Activated T-helper 1 cell treated with anti-CD3 and anti-CD28 coated beads, Interleukin-2, amount 50 U/mL, for 16 hours (primary cell): ENCODE data around the gene RAD50.
"Not testable (repeated sequence)": the region's sequence is repeated elsewhere in the genome, so short reads cannot be mapped to it uniquely, and the experiment has no call there.

Source experiments
- DNase-seq, 2 donors: peaks; one replicate each; pipeline ENCODE4 v3.0.0-alpha.2; 2020; ENCODE audit warnings: low read depth in 1 of 2, low spot score in 1 of 2

The RAD50 gene

DNA sequence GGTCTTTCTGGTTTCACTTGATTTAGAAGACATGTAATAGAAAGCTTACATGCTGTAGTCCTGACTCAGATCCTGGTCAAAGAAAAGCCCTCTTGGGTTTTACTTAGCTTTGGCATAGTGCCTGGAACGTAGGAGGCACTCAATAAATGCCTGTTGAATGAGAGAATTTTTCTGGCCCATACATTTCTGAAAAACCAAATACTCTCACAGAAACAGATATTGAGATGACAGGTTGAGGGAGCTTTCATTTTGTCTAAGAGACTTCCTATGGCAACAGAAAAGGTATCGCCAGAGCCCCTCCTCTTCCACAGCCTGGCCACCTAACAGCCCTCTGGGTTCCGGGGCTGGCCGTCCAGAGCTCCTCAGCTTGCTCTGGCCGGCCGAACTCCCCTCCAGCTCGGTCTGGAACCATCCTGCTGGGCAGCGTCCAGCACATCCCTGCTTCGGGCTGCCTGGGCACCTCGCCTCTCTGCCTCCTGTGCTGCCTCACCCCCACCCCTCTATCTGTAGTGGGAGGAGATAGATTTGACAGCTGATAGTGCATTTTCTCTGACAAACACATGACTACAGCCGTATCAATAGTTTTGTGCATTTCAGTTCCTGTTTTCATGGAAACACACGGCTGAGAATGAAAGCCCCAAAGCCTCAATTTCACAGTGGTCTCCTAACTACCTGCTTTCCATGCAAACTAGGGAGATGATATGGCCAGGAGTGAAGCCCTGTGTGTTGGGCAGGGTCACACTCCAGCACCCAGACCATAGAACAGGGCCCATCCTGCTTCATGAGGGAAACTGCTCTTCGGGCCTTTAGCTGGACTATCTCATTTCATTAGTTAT is 118.1 kb downstream of the RAD50 start:
- DNase-seq: no peak

DNA sequence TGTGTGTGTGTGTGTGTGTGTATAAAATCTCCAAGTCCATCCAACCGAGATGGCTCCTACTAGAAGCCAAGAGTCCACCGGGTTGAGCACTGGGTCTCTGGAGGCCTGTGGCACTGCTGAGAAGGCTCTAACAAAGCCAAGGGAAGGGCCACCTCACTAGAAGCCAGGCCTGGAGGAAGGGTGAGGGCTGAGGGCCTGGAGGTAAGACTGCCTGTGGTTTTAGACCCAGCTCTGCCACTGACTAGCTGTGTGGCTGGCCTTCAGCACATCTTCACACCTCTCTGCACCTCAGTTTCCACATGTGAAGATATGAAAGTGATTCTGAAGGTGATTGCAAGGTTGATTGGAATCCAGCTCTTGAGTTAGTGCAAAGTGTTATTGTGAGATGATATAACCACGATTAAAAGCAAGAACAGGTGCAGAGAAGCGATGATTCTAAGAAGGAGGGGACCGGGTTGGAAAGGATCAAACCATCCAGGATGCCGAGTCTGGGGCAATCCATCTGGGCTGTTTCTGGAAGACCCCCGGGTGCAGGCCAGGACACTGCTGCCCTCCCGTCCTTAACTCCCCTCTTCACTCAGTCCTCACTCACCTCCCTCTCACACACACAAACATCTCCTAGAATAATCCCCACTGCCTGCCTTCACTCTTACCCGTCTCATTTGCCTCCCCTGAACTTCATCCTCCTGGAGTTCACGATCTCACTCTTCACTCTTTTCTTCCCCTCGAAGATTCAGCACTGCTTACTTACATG is 119.3 kb downstream of the RAD50 start:
- DNase-seq: no peak

DNA sequence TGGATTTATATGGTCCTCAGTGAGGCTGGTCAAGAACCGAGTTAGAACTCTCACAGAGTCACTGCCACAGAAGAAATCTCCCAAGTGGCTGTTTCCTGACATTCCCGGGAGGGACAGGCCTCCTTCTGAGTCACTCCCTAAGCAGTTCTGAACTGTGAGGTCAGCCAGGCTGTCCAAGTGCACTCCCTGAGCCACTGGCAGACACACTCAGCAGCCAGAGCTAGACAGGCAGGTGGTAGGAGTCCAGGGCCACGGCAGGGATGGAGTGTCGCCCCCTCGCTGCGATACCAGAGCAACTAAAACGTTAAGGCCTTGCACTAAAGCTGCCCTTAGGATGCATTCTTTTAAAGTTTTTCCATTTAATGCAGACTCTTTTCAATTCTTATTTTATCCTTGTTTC is 120.4 kb downstream of the RAD50 start:
- no peak for DNase-seq

DNA sequence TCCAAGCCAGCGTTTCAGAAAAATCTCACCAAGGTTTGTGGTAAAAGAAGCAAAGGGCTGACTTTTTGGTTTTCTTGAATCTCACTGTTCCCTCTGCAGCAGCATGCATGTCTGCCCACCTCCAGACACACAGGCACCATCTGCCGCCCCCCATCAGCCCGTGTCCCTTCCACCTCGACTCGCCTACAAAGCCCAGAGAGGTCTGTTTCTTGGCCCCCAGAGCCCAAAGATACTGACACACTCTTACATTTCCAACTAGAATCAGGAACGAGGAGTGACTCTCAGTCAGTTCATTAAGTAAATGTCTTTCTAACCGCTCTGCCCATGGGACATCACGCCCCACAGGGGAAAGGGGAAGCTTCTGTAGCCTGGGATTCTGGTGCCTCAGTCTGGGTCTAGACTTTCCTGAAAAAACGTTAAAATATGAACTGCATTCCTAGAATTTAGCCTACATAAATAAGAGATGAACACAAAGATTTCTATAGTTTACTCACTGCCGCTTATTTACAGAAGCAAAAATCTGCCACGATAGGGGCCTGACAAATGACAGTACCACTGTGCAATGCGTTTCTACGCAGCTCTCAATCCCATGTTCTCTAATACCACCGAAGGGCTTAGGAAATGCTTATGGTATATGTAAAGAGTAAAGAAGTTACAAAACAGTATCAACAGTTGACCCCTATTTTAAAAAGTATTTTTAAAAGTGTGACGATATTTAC is 121.1 kb downstream of the RAD50 start:
- DNase-seq: no peak

DNA sequence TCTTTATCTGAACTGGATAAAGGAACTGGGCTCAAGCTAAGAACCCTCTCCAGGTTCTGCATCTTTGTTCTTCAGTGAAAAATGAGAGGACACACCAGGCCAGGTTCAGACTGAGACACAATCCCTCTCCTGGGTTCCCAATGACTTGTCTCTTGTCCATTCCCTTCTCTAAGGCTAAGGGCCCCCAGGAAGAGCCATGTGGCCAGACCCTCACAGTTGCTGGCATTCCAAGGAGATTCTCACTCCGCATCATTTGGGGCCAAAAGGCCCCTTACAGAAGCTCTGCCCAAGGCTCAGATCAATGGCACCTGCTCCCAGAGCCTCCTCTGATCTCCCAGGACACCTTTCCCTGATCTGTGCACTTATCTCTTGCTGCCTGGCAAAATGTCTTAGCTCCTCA is 122.0 kb downstream of the RAD50 start:
- no peak for DNase-seq

DNA sequence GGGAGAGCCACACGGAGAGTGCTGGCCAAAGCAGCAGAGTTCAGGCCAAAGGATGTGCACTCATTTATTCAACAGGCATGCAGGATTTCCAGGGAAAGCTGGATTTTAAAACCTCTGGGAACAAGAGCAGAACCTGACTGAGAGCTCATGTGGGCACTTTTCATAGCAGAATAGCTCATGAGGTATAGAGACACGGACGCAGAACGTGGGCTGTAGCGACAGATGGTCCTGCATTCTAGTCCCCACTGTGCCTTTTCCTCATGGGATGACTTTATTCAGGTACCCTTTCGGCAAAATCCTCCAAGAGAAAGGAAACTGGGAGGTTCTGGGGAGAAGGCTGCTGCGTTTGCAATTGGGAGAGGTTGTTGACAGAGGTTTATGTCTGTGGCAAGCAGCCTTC is 122.4 kb downstream of the RAD50 start:
- DNase-seq: no peak

DNA sequence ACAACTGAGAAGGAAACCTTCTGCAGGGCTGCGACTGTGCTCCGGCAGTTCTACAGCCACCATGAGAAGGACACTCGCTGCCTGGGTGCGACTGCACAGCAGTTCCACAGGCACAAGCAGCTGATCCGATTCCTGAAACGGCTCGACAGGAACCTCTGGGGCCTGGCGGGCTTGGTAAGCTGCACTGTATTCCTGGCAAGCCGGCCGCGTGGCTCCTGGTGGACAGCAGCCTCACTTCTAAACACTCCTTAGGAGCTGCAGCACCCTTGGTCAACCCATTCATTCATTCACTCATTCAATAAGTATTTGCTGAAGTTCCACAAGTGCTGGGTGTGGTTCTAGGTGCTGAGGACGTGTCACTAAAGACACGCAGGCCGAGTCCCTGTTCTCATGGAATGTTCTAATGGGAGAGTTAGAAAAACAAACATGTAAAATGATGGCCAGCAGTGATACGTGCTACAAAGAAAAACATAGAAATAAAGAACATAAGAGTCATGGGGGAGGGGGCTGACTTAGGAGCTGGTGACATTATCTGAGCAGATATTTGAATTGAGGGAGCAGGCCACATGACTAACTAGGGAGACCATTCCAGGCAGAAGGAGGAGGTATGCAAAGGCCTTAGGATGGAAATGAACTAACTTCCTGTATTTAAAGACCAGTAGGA is 123.1 kb downstream of the RAD50 start:
- no peak for DNase-seq

DNA sequence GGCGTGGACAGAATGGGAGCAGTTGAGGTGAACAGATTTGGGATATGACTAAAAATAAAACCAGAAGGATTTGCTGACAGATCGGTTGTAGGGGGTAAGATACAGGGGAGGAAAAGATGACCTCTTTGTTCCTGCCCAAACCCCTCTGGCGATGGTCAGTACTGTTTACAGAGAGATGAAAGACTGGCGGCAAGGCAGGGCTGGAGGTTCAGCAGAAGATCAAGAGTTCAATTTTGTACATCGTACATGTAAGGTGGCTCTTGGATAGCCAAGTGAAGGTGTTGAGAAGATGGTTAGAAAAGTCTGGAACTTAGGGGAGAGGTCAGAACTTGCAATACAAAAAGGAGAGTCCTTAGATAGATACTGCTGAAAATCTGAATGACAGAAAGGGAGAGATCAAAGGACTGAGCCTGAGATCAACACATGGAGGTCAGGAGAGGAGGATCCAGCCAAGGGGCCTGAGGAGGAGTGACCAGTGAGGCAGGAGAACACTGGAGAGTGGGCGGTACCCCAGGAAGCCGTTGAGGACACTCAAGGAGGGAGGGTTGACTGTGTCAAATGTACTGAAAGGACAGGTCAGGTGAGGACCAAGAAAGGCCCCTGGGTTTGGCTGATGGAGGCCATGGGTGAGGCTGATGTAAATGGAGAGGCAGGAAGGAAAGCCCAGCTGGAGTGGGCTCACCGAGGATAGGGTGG is 124.2 kb downstream of the RAD50 start:
- no peak for DNase-seq

DNA sequence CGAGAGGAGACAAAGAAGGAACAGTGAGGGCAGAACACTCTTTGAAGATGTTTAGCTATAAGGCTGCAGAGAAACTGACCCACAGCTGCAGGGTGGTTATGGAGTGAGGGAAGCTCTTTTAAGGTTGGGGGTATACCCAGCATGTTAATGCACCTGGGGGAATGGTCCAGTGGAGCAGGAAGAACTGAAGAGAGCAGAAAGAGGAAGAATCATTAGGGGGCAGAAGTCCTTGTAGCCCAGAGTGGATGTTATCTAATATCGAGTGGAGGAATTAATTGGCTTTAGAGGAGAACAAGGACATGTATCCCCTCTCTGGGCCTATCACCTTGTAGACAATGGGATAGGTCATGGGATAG is 124.7 kb downstream of the RAD50 start:
- DNase-seq: no peak

DNA sequence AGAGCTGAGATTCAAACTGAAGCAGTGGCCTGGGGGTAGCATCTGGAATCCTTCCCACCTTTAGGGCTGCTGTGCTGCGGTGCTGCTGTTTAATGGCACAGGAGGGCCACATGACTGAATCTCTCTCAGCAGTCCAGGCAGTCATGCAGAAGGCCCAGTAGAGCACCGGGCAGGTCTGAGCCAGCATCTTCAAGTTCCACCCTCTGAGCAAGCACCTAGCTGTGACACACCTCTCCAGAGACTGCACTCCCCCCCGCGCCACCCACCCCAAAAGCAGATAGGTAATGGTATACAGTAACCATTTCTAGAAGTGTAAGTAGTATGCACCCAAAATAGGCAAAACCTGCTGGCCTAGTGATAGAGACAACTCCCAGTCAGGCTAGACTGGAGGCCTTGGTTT is 125.2 kb downstream of the RAD50 start:
- DNase-seq: no peak

DNA sequence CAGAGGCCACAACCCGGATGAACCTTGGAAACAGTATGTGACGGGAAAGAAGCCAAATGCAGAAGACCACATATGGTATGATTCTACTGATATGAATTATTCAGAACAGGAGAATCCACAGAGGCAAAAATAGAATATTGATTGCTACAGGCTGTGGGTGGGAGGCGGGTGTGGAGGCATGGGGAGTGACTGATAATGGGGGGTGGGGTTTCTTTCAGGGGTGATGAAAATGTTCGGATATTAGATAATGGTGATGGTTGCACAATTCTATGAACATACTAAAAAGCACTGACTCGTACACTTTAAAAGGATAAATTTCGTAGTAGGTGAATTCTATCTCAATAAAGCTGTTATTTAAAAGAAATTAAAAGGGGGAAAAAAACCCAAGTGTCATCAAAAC is 127.7 kb downstream of the RAD50 start:
- no peak for DNase-seq

DNA sequence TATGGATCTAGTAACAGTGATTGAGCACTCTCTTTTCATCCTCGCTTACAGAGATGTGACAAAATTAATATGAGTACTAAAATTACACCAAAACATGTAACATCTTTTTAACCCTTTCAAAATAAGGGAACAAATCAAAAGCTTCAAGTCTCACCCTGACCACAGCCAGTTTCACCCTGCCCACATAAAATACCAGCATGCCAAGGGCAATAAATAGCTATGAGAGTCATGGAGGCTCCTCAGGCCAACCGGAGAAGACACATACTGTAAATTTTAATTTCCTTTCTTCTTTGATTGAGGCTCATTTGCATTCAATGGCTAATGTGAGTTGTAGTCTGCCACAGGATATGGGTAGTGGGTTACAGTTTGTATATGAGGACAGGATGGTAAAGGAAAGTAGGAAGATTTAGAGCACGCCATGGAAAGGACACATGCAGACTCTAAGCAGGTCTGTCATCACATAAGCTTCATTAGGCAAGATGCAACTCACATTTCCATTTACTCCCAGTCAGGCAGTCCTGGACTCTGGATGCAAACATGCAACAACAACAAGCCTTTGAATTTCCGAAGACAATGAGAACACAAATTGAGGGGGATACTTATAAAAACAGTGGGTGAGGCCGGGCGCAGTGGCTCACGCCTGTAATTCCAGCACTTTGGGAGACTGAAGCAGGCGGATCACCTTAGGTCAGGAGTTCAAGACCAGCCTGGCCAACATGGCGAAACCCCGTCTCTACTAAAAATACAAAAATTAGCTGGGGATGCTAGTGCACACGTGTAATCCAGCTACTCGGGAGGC is 128.3 kb downstream of the RAD50 start:
- DNase-seq: no peak

DNA sequence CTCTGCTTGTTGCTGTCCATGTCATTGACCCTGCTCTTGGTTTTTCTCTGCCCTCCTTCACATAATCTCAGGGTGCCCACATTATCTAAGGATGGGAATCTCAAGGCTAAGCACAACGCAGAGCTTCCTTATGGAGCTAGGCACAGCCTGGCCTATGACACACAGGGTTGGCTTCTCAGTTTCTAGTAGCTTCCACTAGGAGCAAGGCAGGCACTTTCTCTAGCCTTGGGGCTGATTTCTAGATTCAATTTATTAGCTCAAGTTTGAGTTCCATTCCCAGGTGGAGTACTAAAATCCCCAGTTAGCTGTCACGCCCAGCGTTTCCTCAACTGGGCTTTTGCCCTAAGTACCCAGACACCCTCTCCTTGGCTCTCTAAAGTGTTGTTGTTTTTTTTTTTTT is 129.4 kb downstream of the RAD50 start:
- DNase-seq: no peak

DNA sequence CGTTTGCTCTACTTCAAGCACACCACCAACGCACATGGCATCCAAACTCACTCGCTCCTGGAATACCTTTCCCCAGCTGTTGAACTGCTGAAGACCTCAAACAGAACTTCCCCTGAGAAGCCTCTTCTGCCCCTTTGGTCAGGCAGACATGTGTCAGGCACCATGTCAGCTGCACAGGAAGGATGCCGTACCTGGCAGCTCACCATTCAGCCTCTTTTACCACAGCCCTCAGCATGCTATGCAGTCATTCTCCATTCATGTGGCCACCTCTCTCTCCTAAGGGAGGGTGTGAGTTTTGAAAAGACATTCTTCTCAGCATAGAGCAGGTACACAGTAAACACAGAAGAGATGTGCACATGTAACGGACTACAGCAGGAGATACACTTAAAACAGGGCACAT is 131.2 kb downstream of the RAD50 start:
- no peak for DNase-seq

DNA sequence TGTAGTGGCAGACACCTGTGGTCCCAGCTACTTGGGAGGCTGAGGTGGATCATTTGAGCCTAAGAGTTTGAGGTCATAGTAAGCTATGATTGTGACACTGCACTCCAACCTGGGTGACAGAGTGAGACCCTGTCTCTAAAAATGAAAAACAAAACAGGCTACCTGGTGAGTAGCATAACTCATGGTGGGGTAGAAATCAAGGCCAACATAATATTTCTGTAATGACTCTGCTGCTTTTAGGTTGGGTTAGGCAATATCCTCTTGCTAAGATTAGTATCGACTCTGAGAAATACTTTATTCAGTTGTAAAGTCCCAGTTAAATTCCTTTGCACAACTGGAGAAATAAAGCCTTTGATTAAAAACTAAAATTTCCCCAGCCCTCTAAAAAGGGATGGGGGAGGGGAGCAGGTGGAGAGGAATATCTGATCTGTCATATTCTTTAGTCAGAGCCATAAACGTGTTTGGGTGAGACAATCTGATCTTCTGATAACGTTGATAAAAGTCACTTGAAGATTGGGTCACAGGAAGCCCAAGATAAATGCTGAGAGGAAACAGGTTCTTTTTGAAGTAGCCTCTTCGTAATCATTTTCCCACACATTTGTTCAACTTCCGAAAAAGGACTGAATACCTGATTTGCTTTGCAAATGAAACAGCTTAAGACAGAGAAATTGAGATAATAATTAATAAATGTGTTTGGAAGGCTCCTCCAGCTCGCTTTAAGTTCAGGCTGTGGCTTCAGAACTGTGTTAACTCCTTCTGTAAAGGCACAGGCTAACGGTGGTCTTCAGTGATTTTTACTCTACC is 132.0 kb downstream of the RAD50 start:
- no peak for DNase-seq

DNA sequence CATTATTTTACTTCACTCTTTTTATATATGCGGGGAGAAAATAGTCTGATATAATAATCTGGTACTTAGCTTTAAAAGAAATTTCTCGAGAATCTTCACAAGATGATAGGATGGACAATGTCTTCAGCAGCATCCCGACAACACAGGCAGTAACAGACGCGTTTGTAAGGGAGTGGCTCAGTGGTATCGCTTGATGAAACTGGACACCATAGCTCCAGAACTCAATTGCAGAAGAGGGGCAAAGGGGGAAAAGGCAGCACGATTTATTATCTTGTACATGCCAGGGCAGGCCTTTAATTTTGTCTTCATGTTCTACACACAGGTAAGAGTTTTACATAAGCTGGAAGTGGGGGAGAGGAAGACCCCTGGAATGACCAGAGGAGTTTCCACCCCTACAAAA is 132.7 kb downstream of the RAD50 start:
- no peak for DNase-seq

DNA sequence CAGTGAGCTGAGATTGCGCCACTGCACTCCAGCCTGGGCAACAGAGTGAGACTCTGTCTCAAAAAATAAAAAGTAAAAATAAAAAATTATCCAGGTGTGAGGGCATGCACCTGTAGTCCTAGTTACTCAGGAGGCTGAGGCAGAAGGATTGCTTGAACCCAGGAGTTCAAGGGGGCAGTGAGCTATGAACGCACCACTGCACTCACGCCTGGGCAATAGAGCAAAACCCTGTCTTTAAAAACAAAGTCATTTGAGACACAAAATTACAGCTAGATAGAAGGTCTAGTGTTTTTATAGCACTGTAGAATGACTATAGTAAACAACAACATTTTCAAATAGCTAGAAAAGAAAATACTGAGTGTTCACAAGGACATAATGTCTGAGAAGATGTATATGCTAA is 133.4 kb downstream of the RAD50 start:
- no peak for DNase-seq

DNA sequence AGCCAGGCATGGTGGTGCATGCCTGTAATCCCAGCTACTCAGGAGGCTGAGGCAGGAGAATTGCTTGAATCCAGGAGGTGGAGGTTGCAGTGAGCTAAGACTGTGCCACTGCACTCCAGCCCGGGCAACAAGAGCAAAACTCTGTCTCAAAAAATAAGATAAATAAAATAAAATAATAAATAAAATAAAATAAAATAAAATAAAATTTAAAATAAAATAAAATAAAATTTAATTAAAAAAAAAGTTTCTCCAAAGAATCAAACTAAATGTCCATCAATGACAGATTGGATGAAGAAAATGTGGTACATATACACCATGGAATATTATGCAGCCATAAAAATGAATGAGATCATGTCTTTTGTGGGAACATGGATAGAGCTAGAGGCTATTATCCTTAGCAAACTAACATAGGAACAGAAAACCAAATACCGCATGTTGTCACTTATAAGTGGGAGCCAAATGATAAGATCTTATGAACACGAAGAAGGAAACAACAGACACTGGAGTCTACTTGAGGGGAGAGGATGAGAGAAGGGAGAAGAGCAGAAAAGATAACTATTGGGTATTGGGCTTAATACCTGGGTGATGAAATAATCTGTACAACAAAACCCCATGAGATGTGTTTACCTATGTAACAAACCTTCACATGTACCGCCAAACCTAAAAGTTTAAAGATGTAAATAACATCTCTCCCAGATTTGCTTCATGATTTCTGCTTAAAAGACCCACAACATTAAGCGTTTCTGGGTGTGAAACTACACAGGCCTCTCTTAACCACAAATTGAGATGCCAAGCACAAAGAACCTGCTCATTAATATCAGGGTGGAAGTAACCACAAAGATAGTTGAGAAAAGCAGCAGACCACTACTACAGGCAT is 135.2 kb downstream of the RAD50 start:
- not testable (repeated sequence) for DNase-seq

DNA sequence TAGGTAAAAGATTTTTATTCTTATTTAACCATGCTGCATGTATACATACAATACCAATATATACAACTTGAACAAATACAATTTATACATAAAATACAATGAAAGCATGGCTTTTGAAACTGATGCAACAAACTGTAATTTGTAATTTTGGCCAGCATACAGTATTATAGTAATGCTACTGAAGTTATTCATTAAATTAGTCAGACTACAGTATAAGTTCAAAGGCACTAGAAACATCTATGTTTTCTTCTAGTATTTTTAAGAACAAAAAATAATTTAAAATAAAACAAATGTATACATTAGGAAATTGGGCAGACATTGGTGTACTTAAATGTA is 135.8 kb downstream of the RAD50 start:
- DNase-seq: no peak
